Caco-2 (cell line): ENCODE results near the gene SETD6. TPM values are rescaled to one million over a fixed set of nuclear protein-coding genes. Genes with fewer than 3 reads are reported as not detected.

Experiments
- BruUV-seq: library from RNA; stranded (reverse); fragments of 400-500 nt; replicated peaks from 2 replicates; lab custom pipeline; 2021; lab: Mats Ljungman, UMichigan
- CTCF ChIA-PET: fragments of 300-600 bp; sonication (Branson Sonifier 250); formaldehyde crosslinking; loops from one replicate; lab custom pipeline; 2022; ENCODE audit warnings: antibody characterized with exemption; lab: Charles Lee
- POLR2A ChIA-PET: fragments of 300-600 bp; sonication (Branson Sonifier 250); formaldehyde crosslinking; loops from one replicate; lab custom pipeline; 2022; ENCODE audit warnings: antibody characterized with exemption; lab: Charles Lee
- DNase-seq, 2 experiments: peaks; one replicate each; pipeline versions ENCODE4 v3.0.0 to v3.0.0-alpha.2; 2020 to 2022
- H3K27me3 ChIP-seq: replicated peaks from 2 replicates; pipeline ENCODE4 v1.6.0; 2011; ENCODE audit warnings: low read length; ENCODE audit not compliant: control insufficient read depth, insufficient read depth
- H3K36me3 ChIP-seq: 2 replicates; pipeline ENCODE4 v1.5.1; 2011; ENCODE audit warnings: low read length; ENCODE audit not compliant: control insufficient read depth, insufficient read depth
- H3K4me1 ChIP-seq: fragments of 250-450 bp; sonication (Bioruptor Pico); 2 replicates; pipeline ENCODE4 v1.5.1; 2020; ENCODE audit warnings: mild to moderate bottlenecking
- H3K4me3 ChIP-seq: 2 replicates; pipeline ENCODE4 v1.5.1; 2011; ENCODE audit warnings: low read depth, mild to moderate bottlenecking, control low read depth, low read length
- H3K9me3 ChIP-seq: fragments of 250-450 bp; sonication (Bioruptor Pico); 2 replicates; pipeline ENCODE4 v1.5.1; 2020; ENCODE audit warnings: mild to moderate bottlenecking, moderate library complexity
- H3K27ac Mint-ChIP-seq: one replicate; pipeline ENCODE4 v1.8.0; 2022; ENCODE audit warnings: mixed read lengths; ENCODE audit not compliant: unreplicated experiment
- H3K27me3 Mint-ChIP-seq: one replicate; pipeline ENCODE4 v1.8.0; 2022; ENCODE audit warnings: mixed read lengths; ENCODE audit not compliant: insufficient read depth, unreplicated experiment
- H3K36me3 Mint-ChIP-seq: one replicate; pipeline ENCODE4 v1.8.0; 2022; ENCODE audit warnings: mild to moderate bottlenecking, mixed read lengths; ENCODE audit not compliant: insufficient read depth, unreplicated experiment
- H3K4me1 Mint-ChIP-seq: one replicate; pipeline ENCODE4 v1.8.0; 2022; ENCODE audit warnings: low read depth, mixed read lengths; ENCODE audit not compliant: unreplicated experiment
- H3K4me3 Mint-ChIP-seq: one replicate; pipeline ENCODE4 v1.8.0; 2022; ENCODE audit warnings: mild to moderate bottlenecking, moderate library complexity, mixed read lengths; ENCODE audit not compliant: unreplicated experiment
- H3K9me3 Mint-ChIP-seq: one replicate; pipeline ENCODE4 v1.8.0; 2022; ENCODE audit warnings: mixed read lengths; ENCODE audit not compliant: unreplicated experiment
- intact Hi-C: fragments of 100-400 bp; cut with micrococcal nuclease; formaldehyde crosslinking; loops from one replicate; pipeline ENCODE4 v1.10.0; 2022; ENCODE audit not compliant: unreplicated experiment
- total RNA-seq: library from RNA; stranded (reverse); gene quantifications from 2 replicates; pipeline ENCODE4 v1.2.3, GENCODE V29; 2022
- TF ChIP-seq, protein P1 (sequence below), 2 experiments: fragments of 200-600 bp in 1 of 2; IDR thresholded peaks; 1 replicate in 1 of 2; 2 replicates in 1 of 2; pipeline versions ENCODE4 v1.5.1 to v1.8.0; 2011 to 2022; ENCODE audit warnings: antibody characterized with exemption in 1 of 2, control low read depth in 1 of 2, inconsistent platforms in 1 of 2, low read depth in 1 of 2, low read length in 1 of 2, mild to moderate bottlenecking in 1 of 2, moderate library complexity in 1 of 2; ENCODE audit not compliant: insufficient read depth in 1 of 2, severe bottlenecking in 1 of 2, unreplicated experiment in 1 of 2

The SETD6 gene
- total RNA-seq, 1 experiment from 2014 or later: 41.7 TPM

GRCh38 chr16:58472266-58472665 is 43.1 kb upstream of the SETD6 start:
- CTCF ChIA-PET: interaction anchor here (1.3 kb wide), 1 partner anchor 136 kb away, joined by 4 read pairs; no protein-coding TSS in a partner anchor
- BruUV-seq: no TSS peak
- Mint-ChIP-seq H3K27me3 (peaks cover 12% of the 10 kb centered on the region), H3K27ac (no peak overlapping the region), H3K9me3 (no peaks in the 10 kb centered on the region), H3K4me3 (no peak overlapping the region), H3K36me3 (no peaks in the 10 kb centered on the region), H3K4me1 (no peaks in the 10 kb centered on the region)
- Histone ChIP-seq H3K9me3 (no peaks in the 10 kb centered on the region), H3K4me3 (no peak overlapping the region), H3K27me3 (no peaks in the 10 kb centered on the region; the same call in 1 of the 2 replicates), H3K36me3 (no peaks in the 10 kb centered on the region), H3K4me1 (no peaks in the 10 kb centered on the region)
- TF ChIP-seq, protein P1, sequence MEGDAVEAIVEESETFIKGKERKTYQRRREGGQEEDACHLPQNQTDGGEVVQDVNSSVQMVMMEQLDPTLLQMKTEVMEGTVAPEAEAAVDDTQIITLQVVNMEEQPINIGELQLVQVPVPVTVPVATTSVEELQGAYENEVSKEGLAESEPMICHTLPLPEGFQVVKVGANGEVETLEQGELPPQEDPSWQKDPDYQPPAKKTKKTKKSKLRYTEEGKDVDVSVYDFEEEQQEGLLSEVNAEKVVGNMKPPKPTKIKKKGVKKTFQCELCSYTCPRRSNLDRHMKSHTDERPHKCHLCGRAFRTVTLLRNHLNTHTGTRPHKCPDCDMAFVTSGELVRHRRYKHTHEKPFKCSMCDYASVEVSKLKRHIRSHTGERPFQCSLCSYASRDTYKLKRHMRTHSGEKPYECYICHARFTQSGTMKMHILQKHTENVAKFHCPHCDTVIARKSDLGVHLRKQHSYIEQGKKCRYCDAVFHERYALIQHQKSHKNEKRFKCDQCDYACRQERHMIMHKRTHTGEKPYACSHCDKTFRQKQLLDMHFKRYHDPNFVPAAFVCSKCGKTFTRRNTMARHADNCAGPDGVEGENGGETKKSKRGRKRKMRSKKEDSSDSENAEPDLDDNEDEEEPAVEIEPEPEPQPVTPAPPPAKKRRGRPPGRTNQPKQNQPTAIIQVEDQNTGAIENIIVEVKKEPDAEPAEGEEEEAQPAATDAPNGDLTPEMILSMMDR (IDR thresholded peaks at IDR 0.05; ENCODE audit: insufficient read depth in 1 of 2, low read depth in 1 of 2, low read length in 1 of 2, severe bottlenecking in 1 of 2, unreplicated experiment in 1 of 2): no peak
- POLR2A ChIA-PET: no interaction called here
- DNase-seq: no peak
- intact Hi-C loops: no loop called here

DNA sequence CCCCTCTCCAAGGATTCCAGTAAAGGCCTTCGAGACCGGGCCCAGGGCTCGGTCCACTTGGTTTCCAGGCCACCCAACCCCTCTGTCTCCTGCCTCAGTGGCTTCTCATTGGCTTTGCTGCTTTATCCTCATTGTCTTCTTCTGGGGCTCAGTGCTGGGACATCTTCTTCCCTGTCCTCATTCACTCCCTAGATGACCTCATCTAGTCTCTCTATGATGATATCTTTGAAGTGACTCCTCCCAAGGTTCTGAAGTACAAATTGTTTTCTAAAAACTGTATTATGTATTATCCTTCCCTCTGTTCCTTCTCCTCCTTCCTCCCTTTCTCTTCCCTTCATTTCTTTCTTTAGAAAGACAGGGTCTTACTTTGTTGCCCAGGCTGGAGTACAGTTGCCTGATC is 42.5 kb upstream of the SETD6 start:
- H3K4me1 ChIP-seq: no peaks in the 10 kb centered on the region
- Mint-ChIP-seq H3K9me3 (no peaks in the 10 kb centered on the region), H3K27ac (no peak overlapping the region), H3K36me3 (no peaks in the 10 kb centered on the region), H3K4me1 (no peaks in the 10 kb centered on the region), H3K27me3 (peaks cover 12% of the 10 kb centered on the region), H3K4me3 (no peak overlapping the region)
- no peaks in the 10 kb centered on the region for H3K9me3 ChIP-seq
- ChIA-PET CTCF (no interaction called here), POLR2A (no interaction called here)
- no peak overlapping the region for H3K4me3 ChIP-seq
- no peaks in the 10 kb centered on the region; the same call in 1 of the 2 replicates for H3K27me3 ChIP-seq
- DNase-seq: no peak
- intact Hi-C loops: no loop called here
- BruUV-seq: no TSS peak
- TF ChIP-seq, protein P1 (IDR thresholded peaks at IDR 0.05; ENCODE audit: insufficient read depth in 1 of 2, low read depth in 1 of 2, low read length in 1 of 2, severe bottlenecking in 1 of 2, unreplicated experiment in 1 of 2): no peak
- H3K36me3 ChIP-seq: no peaks in the 10 kb centered on the region

GRCh38 chr16:58474296-58474695 is 41.0 kb upstream of the SETD6 start:
- Mint-ChIP-seq H3K4me1 (no peaks in the 10 kb centered on the region), H3K27me3 (peaks cover 12% of the 10 kb centered on the region), H3K27ac (no peak overlapping the region), H3K36me3 (no peaks in the 10 kb centered on the region), H3K9me3 (no peaks in the 10 kb centered on the region), H3K4me3 (no peak overlapping the region)
- no peak for DNase-seq
- Histone ChIP-seq H3K27me3 (no peaks in the 10 kb centered on the region), H3K9me3 (no peaks in the 10 kb centered on the region), H3K4me1 (no peaks in the 10 kb centered on the region), H3K36me3 (no peaks in the 10 kb centered on the region), H3K4me3 (no peak overlapping the region)
- ChIA-PET CTCF (interaction anchor here (0.6 kb wide), 1 partner anchor 47 kb away, joined by 3 read pairs; no protein-coding TSS in a partner anchor), POLR2A (no interaction called here)
- intact Hi-C loops: no loop called here
- TF ChIP-seq, protein P1 (IDR thresholded peaks at IDR 0.05; ENCODE audit: insufficient read depth in 1 of 2, low read depth in 1 of 2, low read length in 1 of 2, severe bottlenecking in 1 of 2, unreplicated experiment in 1 of 2): no peak
- no TSS peak for BruUV-seq
